Activated CD4-positive, alpha-beta T cell treated with anti-CD3 and anti-CD28 coated beads, Interleukin-2, Interleukin-4, amounts not matched to agents 100 ng/mL and 50 ng/mL, durations not matched to agents 16 hours and 8 hours (primary cell): ENCODE data around the gene SLC25A20.
"Not testable (repeated sequence)": the region's sequence is repeated elsewhere in the genome, so short reads cannot be mapped to it uniquely, and the experiment has no call there.

ENCODE experiments used
- DNase-seq: peaks from one replicate; pipeline ENCODE4 v3.0.0-alpha.2; 2020; ENCODE audit warnings: low spot score

SLC25A20 gene

DNA sequence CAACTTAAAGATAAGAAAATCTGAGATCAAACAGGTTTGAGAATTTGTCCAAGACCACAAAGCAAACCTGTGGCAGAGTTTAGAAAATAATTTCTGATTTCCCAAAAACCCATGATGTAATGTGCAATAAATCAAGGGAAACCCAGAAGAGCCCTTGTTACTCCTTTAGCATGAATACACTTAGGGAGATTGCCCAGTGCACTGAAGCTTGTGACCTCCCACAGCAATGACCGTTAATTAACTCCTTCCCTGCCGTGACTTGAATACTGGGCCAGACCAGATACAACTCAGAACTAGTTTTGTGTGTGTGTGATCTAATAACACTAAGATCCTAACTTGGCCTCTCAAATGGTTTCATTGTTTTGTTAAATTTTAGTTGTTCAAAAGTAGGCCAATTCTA lies 53.5 kb downstream of the SLC25A20 start:
- DNase-seq = no peak

DNA sequence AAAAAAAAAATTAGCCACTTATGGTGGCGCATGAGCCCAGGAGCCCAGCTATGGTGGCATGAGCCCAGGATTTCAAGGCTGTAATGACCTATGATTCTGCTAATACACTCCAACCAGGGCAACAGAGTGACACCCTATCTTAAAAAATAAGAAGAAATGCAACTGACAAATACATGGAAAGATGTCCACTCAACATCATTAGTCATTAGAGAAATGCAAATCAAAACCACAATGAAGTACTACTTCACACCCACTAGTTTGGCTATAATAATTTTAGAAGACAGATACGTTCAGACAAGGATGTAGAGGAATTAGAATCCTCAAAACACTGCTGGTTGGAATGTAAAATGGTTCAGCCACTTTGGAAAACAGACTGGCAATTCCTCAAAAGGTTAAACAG lies 61.5 kb downstream of the SLC25A20 start:
- DNase-seq = no peak

DNA sequence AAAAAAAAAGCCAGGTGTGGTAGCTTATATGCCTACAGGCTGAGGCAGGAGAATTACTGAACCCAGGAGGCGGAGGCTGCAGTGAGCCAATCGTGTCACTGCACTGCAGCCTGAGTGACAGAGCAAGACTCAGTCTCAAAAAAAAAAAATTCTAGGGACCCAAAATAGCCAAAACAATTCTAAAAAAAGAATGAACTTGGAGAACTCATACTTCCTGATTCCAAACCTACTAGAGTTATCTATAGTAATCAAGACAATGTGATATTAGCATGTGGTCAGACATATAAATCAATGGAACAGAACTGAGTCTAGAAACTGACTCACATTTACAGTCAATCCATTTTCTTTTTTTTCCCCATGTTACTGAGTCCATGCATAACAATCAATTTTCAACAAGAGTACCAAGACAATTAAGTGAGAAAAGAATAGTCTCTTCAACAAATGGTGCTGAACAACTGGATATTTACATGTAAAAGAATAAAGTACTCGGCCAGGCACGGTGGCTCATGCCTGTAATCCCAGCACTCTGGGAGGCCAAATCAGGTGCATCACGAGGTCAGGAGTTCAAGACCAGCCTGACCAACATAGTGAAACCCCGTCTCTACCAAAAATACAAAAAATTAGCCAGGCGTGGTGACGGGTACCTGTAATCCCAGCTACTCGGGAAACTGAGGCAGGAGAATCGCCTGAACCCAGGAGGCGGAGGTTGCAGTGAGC lies 62.9 kb downstream of the SLC25A20 start:
- no peak for DNase-seq

DNA sequence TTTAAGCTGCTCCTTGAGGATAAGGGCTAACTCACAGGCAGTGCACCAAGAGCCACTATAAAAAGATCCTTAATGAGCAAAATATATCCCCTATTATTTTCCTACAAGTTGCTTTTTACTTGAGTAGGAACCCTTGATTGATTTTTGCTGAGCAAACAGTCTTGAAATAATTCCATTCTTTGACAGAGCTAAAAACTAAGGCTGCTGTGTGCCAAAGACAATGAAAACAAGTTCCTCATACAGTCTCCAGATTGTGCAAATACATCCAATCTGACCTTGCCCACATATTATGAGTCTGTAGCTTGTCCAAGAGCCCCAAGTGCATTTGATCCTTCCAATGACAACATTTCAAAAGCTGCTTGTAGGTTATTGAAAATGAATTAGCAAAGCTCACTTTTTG lies 66.0 kb downstream of the SLC25A20 start:
- no peak for DNase-seq

DNA sequence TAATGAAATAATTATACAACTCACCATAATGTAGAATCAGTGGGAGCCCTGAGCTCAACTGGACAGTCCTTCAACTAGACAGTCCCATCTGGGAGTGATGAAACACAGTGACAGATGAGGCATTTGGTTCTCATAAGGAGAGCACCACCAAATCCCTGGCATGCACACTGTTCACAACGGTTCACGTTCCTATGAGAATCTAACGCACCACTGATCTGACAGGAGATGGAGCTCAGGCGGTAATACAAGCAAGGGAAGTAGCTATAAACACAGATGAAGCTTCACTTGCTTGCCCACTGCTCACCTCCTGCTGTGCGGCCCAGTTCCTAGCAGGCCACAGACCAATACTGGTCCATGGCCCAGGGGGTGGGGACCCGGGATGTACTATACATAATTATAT lies 68.0 kb downstream of the SLC25A20 start:
- DNase-seq = no peak

DNA sequence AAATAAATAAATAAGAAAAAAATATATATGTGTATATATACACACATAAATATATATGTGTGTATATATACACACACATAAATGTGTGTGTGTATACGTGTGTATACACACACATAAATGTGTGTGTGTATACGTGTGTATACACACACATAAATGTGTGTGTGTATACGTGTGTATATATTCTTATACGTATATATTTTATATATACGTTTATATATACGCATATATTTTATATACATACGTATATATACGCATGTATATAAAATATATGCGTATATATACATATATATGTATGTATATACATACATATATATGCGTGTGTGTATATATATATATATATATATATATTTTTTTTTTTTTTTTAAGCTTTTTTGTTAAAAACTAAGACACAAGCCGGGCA lies 69.2 kb downstream of the SLC25A20 start:
- DNase-seq = not testable (repeated sequence)

DNA sequence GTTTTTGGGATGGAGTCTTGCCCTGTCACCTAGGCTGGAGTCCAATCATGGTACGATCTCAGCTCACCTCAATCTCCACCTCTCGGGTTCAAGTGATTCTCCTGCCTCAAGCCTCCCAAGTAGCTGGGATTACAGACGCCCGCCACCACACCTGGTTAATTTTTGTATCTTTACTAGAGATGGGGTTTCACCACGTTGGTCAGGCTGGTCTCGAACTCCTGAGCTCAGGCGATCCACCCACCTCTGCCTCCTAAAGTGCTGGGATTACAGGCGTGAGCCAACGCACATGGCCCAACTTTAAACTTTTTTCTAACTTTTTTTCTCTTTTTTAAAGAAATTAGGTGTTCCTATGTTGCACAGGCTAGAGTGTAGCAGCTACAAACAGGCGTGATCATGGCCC lies 70.8 kb downstream of the SLC25A20 start:
- DNase-seq = not testable (repeated sequence)

DNA sequence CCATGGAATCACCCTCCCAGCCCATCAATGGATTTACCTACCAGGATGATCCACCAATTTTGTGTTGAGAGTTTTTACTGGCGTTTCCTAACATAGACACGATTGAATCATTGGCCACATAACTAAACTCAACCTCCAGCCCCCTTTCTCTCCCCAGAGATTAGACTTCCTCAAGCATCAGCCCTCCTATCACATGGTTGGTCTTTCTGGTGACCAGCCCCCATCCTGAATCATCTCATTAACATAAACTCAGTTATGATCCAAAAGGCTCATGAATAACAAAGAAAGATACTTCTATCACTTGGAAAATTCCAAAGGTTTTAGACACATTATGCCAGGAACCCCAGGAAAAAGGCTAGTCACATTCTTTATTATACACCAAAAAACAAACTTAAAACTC lies 72.2 kb downstream of the SLC25A20 start:
- DNase-seq = no peak

DNA sequence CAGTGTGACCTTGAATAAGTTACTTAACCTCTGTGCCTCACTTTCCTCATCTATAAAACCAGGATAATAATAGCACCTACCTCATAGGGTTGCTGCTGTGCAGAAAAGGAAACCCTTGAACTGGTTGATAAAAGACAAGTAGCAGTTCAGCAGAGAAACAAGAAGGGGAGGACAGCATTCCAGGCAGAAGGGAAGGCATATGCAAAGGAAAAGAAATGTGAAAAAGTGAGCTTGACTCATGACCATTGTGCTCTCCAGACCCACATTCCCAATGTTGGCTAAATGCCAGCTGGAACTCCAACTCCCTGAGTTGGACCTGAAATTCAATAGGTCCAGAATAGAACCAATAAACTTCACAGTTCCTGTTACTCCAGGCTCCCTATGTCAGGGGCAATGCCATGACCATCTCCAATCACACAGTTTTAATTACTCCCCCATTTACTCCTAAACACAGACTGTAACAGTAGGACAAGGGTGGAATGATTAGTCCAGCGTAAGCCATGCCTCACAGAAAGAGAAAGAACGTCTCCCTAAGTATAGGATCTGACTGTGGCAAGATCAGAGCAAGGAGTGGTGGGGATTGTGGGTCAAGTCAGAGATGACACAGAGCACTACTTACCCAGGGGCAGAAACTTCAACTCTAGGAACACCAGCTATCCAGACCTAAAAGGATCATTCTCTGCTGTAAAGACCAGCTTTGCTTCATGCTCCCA lies 77.9 kb downstream of the SLC25A20 start:
- no peak for DNase-seq

DNA sequence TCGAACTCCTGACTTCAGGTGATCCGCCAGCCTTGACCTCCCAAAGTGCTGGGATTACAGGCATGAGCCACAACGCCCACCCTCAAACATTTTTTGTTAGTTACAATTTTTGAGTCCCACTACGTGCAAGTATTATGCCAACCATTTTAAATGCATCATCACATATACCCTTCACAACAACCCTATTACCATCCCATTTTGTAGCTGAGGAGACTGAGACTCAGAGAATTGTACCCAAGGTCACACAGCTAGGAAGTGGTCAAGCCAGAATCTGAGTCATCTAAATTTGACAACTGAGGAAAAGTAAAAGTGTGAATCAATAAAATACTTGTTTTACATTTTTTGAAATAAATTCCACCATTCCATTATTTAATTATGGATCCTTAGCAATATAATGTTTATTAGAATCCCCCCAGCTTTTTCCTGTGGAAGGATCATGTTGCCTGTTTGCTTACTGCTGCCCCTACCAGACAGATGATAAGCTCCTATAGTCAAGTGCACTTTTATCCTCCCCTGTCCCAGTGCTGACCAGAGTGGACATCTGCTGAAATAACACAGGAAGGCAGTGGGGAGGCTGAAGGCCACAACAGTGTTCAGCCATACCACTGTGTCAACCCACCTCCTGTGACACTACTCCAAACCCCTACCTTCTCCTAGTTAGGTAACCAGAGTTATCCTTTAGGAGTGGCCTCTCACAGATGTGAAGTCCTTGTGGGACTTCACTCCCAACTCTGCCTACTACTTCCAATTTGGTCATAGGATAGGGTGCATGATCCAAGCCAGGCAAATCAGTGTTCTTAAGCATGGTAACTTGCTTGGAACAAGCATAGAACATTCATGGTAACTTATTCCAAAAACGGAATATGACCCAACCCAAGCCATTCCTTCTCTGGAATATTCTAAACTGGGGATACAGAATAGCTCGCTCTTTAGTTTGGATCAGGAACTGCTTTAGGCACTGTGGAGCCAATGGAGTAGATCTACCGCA lies 79.2 kb downstream of the SLC25A20 start:
- DNase-seq = no peak

DNA sequence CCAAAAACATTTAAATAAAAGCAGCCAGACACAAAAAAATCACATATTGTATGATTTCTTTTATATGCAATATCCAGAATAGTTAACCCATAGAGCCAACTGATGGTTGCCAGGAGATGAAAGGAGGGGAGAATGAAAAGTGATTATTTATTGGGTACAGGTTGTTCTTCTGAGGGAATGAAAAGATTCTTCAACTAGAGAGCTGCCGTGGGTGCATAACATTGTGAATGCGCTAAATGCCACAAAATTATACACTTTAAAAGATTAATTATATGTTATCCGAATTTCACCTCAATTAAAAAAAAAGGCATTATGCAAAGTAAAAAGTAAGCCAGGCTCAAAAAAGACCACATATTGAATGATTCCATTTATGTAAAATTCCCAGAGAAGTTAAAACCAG lies 87.2 kb downstream of the SLC25A20 start:
- no peak for DNase-seq
